SK-N-SH treated with all-trans-retinoic acid at 6 μM for 48 hours (cell line): ENCODE results near the gene ADAMTSL1.

Experiments used
- ATAC-seq: fragments of 200-7000 bp; cut with Tn5 transposase; 3 replicates; pipeline ENCODE4 v1.9.1; 2020; ENCODE audit warnings: mild to moderate bottlenecking, moderate library complexity
- BACH2 ChIP-seq: fragments of 250-450 bp; sonication (Bioruptor Pico); IDR thresholded peaks from 2 replicates; pipeline ENCODE4 v1.9.0; 2021; ENCODE audit warnings: mild to moderate bottlenecking, borderline replicate concordance
- CSRNP3 ChIP-seq: fragments of 250-450 bp; sonication (Bioruptor Pico); IDR thresholded peaks from 2 replicates; pipeline ENCODE4 v1.5.1; 2021; ENCODE audit warnings: mild to moderate bottlenecking, moderate library complexity
- GLIS3 ChIP-seq: fragments of 250-450 bp; sonication (Bioruptor Pico); IDR thresholded peaks from 2 replicates; pipeline ENCODE4 v1.5.0; 2020; ENCODE audit warnings: mild to moderate bottlenecking, moderate library complexity
- ISL1 ChIP-seq: fragments of 250-450 bp; sonication (Bioruptor Pico); IDR thresholded peaks from 2 replicates; pipeline ENCODE4 v2.1.2; 2022; ENCODE audit warnings: mild to moderate bottlenecking, moderate library complexity
- OSR1 ChIP-seq: fragments of 250-450 bp; sonication (Bioruptor Pico); IDR thresholded peaks from 2 replicates; pipeline ENCODE4 v1.8.0; 2022; ENCODE audit warnings: moderate library complexity, mild to moderate bottlenecking, inconsistent platforms
- RARB ChIP-seq: fragments of 250-450 bp; sonication (Bioruptor Pico); IDR thresholded peaks from 2 replicates; pipeline ENCODE4 v1.8.0; 2021; ENCODE audit warnings: mild to moderate bottlenecking, moderate library complexity
- SNAI2 ChIP-seq: fragments of 250-450 bp; sonication (Bioruptor Pico); IDR thresholded peaks from 2 replicates; pipeline ENCODE4 v1.5.0; 2020; ENCODE audit warnings: mild to moderate bottlenecking, moderate library complexity
- TCF4 ChIP-seq: fragments of 250-450 bp; sonication (Bioruptor Pico); IDR thresholded peaks from 2 replicates; pipeline ENCODE4 v1.8.0; 2021; ENCODE audit warnings: mild to moderate bottlenecking, moderate library complexity, borderline replicate concordance
- TOX ChIP-seq: fragments of 250-450 bp; sonication (Bioruptor Pico); IDR thresholded peaks from 2 replicates; pipeline ENCODE4 v1.8.0; 2021; ENCODE audit warnings: mild to moderate bottlenecking, moderate library complexity, borderline replicate concordance
- TSHZ2 ChIP-seq: fragments of 250-450 bp; sonication (Bioruptor Pico); IDR thresholded peaks from 2 replicates; pipeline ENCODE4 v1.5.0; 2020; ENCODE audit warnings: mild to moderate bottlenecking, moderate library complexity
- ZC3H10 ChIP-seq: fragments of 250-450 bp; sonication (Bioruptor Pico); IDR thresholded peaks from 2 replicates; pipeline ENCODE4 v1.5.1; 2021; ENCODE audit warnings: mild to moderate bottlenecking, moderate library complexity
- ZFP3 ChIP-seq: fragments of 250-450 bp; sonication (Bioruptor Pico); IDR thresholded peaks from 2 replicates; pipeline ENCODE4 v1.5.0; 2020; ENCODE audit warnings: mild to moderate bottlenecking, moderate library complexity
- ZNF565 ChIP-seq: fragments of 450-650 bp; formaldehyde crosslinking; conservative IDR thresholded peaks from 2 replicates; pipeline ENCODE4 v1.5.0; 2020; ENCODE audit warnings: low read depth, mild to moderate bottlenecking, moderate library complexity
- ZNF8 ChIP-seq: fragments of 450-650 bp; formaldehyde crosslinking; IDR thresholded peaks from 2 replicates; pipeline ENCODE4 v1.5.0; 2020; ENCODE audit warnings: mild to moderate bottlenecking, moderate library complexity
- TF ChIP-seq, protein P1 (sequence below): fragments of 250-450 bp; sonication (Bioruptor Pico); IDR thresholded peaks from 2 replicates; pipeline ENCODE4 v1.8.0; 2020; ENCODE audit warnings: mild to moderate bottlenecking, moderate library complexity, borderline replicate concordance
- TF ChIP-seq, protein P2 (sequence below): fragments of 250-450 bp; sonication (Bioruptor Pico); IDR thresholded peaks from 2 replicates; pipeline ENCODE4 v1.5.1; 2020; ENCODE audit warnings: low read depth, mild to moderate bottlenecking, moderate library complexity

The ADAMTSL1 gene

DNA sequence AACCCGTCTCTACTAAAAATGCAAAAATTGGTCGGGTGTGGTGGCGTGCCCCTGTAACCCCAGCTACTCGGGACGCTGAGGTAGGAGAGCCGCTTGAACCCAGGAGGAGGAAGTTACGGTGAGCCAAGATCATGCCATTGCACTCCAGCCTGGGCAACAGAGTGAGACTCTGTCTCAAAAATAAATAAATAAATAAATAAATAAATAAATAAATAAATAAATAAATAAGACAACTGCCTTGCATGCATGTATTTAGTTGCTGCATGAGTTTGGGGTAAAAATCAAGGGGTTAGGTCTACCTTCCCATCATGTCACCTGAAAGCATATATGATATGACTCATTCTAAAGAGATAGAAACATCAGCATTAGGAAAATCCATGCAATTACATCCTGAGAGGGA lies 254.0 kb downstream of the ADAMTSL1 start:
- no peak for ATAC-seq

DNA sequence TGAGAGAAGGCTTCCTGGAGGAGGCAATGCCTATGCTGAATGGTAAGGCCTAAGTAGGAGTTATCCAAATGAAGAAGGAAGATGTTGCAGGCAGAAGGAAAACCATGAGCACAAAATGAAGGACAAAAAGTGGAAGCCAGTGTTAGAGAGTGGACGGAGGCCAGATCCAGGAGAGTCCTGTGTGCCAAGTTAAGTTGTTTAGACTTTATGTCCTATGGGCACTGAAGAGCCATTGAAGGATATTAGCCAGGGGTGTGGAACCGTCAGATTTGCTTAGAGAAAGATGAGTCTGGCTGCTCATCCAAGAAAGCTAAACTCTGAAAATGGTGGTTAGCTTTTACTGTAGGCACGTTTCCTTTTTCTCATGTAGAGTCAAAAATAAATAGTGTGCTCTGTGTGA lies 254.7 kb downstream of the ADAMTSL1 start:
- ATAC-seq: no peak

More for the DNA sequence above, 254.0 kb downstream of the ADAMTSL1 start:
- TF ChIP-seq TSHZ2 (CRISPR knock-in tag): no peak
- TF ChIP-seq, protein P1, sequence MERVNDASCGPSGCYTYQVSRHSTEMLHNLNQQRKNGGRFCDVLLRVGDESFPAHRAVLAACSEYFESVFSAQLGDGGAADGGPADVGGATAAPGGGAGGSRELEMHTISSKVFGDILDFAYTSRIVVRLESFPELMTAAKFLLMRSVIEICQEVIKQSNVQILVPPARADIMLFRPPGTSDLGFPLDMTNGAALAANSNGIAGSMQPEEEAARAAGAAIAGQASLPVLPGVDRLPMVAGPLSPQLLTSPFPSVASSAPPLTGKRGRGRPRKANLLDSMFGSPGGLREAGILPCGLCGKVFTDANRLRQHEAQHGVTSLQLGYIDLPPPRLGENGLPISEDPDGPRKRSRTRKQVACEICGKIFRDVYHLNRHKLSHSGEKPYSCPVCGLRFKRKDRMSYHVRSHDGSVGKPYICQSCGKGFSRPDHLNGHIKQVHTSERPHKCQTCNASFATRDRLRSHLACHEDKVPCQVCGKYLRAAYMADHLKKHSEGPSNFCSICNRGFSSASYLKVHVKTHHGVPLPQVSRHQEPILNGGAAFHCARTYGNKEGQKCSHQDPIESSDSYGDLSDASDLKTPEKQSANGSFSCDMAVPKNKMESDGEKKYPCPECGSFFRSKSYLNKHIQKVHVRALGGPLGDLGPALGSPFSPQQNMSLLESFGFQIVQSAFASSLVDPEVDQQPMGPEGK (CRISPR knock-in tag): no peak
- TF ChIP-seq, protein P2, sequence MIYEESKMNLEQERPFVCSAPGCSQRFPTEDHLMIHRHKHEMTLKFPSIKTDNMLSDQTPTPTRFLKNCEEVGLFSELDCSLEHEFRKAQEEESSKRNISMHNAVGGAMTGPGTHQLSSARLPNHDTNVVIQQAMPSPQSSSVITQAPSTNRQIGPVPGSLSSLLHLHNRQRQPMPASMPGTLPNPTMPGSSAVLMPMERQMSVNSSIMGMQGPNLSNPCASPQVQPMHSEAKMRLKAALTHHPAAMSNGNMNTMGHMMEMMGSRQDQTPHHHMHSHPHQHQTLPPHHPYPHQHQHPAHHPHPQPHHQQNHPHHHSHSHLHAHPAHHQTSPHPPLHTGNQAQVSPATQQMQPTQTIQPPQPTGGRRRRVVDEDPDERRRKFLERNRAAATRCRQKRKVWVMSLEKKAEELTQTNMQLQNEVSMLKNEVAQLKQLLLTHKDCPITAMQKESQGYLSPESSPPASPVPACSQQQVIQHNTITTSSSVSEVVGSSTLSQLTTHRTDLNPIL: no peak
- no peak for TF ChIP-seq ISL1 (CRISPR knock-in tag)
- no peak for TF ChIP-seq TOX (CRISPR knock-in tag)
- no peak for TF ChIP-seq ZFP3 (CRISPR knock-in tag)
- no peak for TF ChIP-seq GLIS3 (CRISPR knock-in tag)
- no peak for TF ChIP-seq ZC3H10 (CRISPR knock-in tag)
- no peak for TF ChIP-seq OSR1 (CRISPR knock-in tag)
- TF ChIP-seq CSRNP3: no peak
- no peak for TF ChIP-seq ZNF8 (CRISPR knock-in tag)

More for the DNA sequence above, 254.7 kb downstream of the ADAMTSL1 start:
- TF ChIP-seq BACH2 (CRISPR knock-in tag) (no peak), ZNF565 (CRISPR knock-in tag) (no peak), TOX (CRISPR knock-in tag) (no peak), SNAI2 (CRISPR knock-in tag) (no peak), RARB (no peak), TSHZ2 (CRISPR knock-in tag) (no peak), TCF4 (CRISPR knock-in tag) (no peak)
- TF ChIP-seq, protein P2: no peak
- TF ChIP-seq, protein P1 (CRISPR knock-in tag): no peak
- TF ChIP-seq, all 23 proteins: peak for 0
